ENCODE data around the gene KRTAP10-3. TPM values are rescaled to one million over a fixed set of nuclear protein-coding genes. Genes with fewer than 3 reads are reported as not detected.
A peak's percentile ranks its signal among the peaks of the same experiment; 100 is the strongest.
"Not testable (repeated sequence)": the region's sequence is repeated elsewhere in the genome, so short reads cannot be mapped to it uniquely, and the experiment has no call there.

Gene KRTAP10-3
- total RNA-seq, 3 donors from 2014 or later, result not detected

GRCh38 chr21:44574457-44575306 lies 16.1 kb upstream of the KRTAP10-3 start:
- TF ChIP-seq CTCF (IDR thresholded peaks at IDR 0.05) (no peak), POLR2A (IDR thresholded peaks at IDR 0.05) (no peak), POLR2AphosphoS5 (IDR thresholded peaks at IDR 0.05) (no peak)
- intact Hi-C loops (cut with DNase I; ENCODE audit: low total_unique reads), result no loop called here

GRCh38 chr21:44573630-44574456 lies 15.2 kb upstream of the KRTAP10-3 start, which contains the start of gene KRTAP10-4:
TSS of gene KRTAP10-4 (plus strand) at chr21:44573729. CDS start at chr21:44573759, 30 bp downstream.
- H3K36me3 ChIP-seq; intact Hi-C loops (cut with DNase I; ENCODE audit: low total_unique reads); H3K4me3 ChIP-seq; H3K27ac ChIP-seq; H3K4me1 ChIP-seq: not testable (repeated sequence)
- H3K9me3 ChIP-seq, result peaks cover 15 to 28% of the 10 kb centered on the region in 2 donors
- DNase-seq (ENCODE audit: low spot score in 2 of 2), result peak in 1 of 2 donors; percentile 34
- H3K27me3 ChIP-seq, result peaks cover 0 to 26% of the 10 kb centered on the region in 2 donors

More at GRCh38 chr21:44574457-44575306, 16.1 kb upstream of the KRTAP10-3 start:
- Histone ChIP-seq H3K36me3 (no peaks in the 10 kb centered on the region), H3K27me3 (peaks cover 0 to 24% of the 10 kb centered on the region in 2 donors), H3K27ac (no peak overlapping the region), H3K4me3 (no peak overlapping the region), H3K9me3 (peaks cover 15 to 28% of the 10 kb centered on the region in 2 donors), H3K4me1 (no peaks in the 10 kb centered on the region)
- DNase-seq (ENCODE audit: low spot score in 2 of 2), result peak in 1 of 2 donors; percentile 27

GRCh38 chr21:44572959-44573583 lies 14.5 kb upstream of the KRTAP10-3 start:
- TF ChIP-seq POLR2AphosphoS5 (IDR thresholded peaks at IDR 0.05) (no peak), CTCF (IDR thresholded peaks at IDR 0.05) (no peak), POLR2A (IDR thresholded peaks at IDR 0.05) (no peak)
- Histone ChIP-seq H3K27me3 (peaks cover 0 to 25% of the 10 kb centered on the region in 2 donors), H3K9me3 (peaks cover 15 to 28% of the 10 kb centered on the region in 2 donors), H3K36me3 (no peaks in the 10 kb centered on the region), H3K4me1 (no peaks in the 10 kb centered on the region), H3K27ac (no peak overlapping the region), H3K4me3 (no peak overlapping the region)
- peak in 1 of 2 donors; percentile 41 for DNase-seq (ENCODE audit: low spot score in 2 of 2)
- intact Hi-C loops (cut with DNase I; ENCODE audit: low total_unique reads), result no loop called here

GRCh38 chr21:44571844-44572782 lies 13.5 kb upstream of the KRTAP10-3 start:
- TF ChIP-seq CTCF (IDR thresholded peaks at IDR 0.05) (no peak), POLR2AphosphoS5 (IDR thresholded peaks at IDR 0.05) (no peak), POLR2A (IDR thresholded peaks at IDR 0.05) (no peak)

More at GRCh38 chr21:44571844-44572782, 13.5 kb upstream of the KRTAP10-3 start:
- Histone ChIP-seq H3K27ac (no peak overlapping the region), H3K4me1 (no peaks in the 10 kb centered on the region), H3K4me3 (no peak overlapping the region), H3K36me3 (no peaks in the 10 kb centered on the region), H3K27me3 (peaks cover 0 to 25% of the 10 kb centered on the region in 2 donors), H3K9me3 (peaks cover 10 to 23% of the 10 kb centered on the region in 2 donors)
- intact Hi-C loops (cut with DNase I; ENCODE audit: low total_unique reads), result no loop called here
- DNase-seq (ENCODE audit: low spot score in 2 of 2), result peak in 1 of 2 donors; percentile 43

Measured in breast epithelium (tissue), 4 donors.